Karpas-422 (cell line): Measurements from ENCODE around the gene DIP2C. TPM values are rescaled to one million over a fixed set of nuclear protein-coding genes. Genes with fewer than 3 reads are reported as not detected.

Experiments used
- DNase-seq: peaks from one replicate; pipeline ENCODE4 v3.0.0-alpha.2; 2015
- H2AFZ ChIP-seq: fragments of 200-600 bp; sonication (generic); 2 replicates; pipeline ENCODE4 v1.6.1; 2014; ENCODE audit warnings: antibody characterized with exemption, low read length, mixed read lengths
- H3K27ac ChIP-seq: fragments of 200-600 bp; sonication (generic); 2 replicates; pipeline ENCODE4 v1.5.1; 2014; ENCODE audit warnings: mild to moderate bottlenecking, low read length, moderate library complexity
- H3K27me3 ChIP-seq: fragments of 200-600 bp; sonication (generic); 2 replicates; pipeline ENCODE4 v1.6.1; 2014; ENCODE audit warnings: low read length, mixed read lengths
- H3K36me3 ChIP-seq: fragments of 200-600 bp; sonication (generic); 2 replicates; pipeline ENCODE4 v1.6.1; 2014; ENCODE audit warnings: low read length, mixed read lengths; ENCODE audit not compliant: insufficient read depth
- H3K4me1 ChIP-seq: fragments of 200-600 bp; sonication (generic); 2 replicates; pipeline ENCODE4 v1.6.1; 2014; ENCODE audit warnings: mild to moderate bottlenecking, low read length, mixed read lengths
- H3K4me2 ChIP-seq: fragments of 200-600 bp; sonication (generic); 2 replicates; pipeline ENCODE4 v1.6.1; 2014; ENCODE audit warnings: low read length, low read depth, mild to moderate bottlenecking; ENCODE audit not compliant: poor library complexity, severe bottlenecking
- H3K4me3 ChIP-seq: fragments of 200-600 bp; sonication (generic); 2 replicates; pipeline ENCODE4 v1.5.1; 2014; ENCODE audit warnings: mild to moderate bottlenecking, antibody characterized with exemption, low read length, mixed read lengths
- H3K79me2 ChIP-seq: fragments of 200-600 bp; sonication (generic); 2 replicates; pipeline ENCODE4 v1.6.1; 2014; ENCODE audit warnings: mild to moderate bottlenecking, low read length, mixed read lengths
- H3K9ac ChIP-seq: fragments of 200-600 bp; sonication (generic); 2 replicates; pipeline ENCODE4 v1.6.0; 2014; ENCODE audit warnings: low read length
- H3K9me2 ChIP-seq: fragments of 200-600 bp; sonication (generic), shearing (Covaris generic); replicated peaks from 2 replicates; pipeline ENCODE4 v1.6.0; 2014; ENCODE audit warnings: mild to moderate bottlenecking, low read length, moderate library complexity; ENCODE audit not compliant: insufficient read depth
- H3K9me3 ChIP-seq: fragments of 300-700, 200-600 bp; sonication (generic); 2 replicates; pipeline ENCODE4 v1.6.1; 2014; ENCODE audit warnings: low read length, mixed read lengths
- H4K20me1 ChIP-seq: fragments of 200-600 bp; sonication (generic); 2 replicates; pipeline ENCODE4 v1.6.1; 2014; ENCODE audit warnings: mild to moderate bottlenecking, antibody characterized with exemption, low read length, low read depth; ENCODE audit not compliant: insufficient read depth
- total RNA-seq: library from RNA; depleted of rRNA; stranded (reverse); fragments of >200 nt; shearing (Covaris generic); gene quantifications from 2 replicates; pipeline ENCODE4 v1.2.3, GENCODE V29; 2014; ENCODE audit warnings: low replicate concordance

Gene DIP2C
- total RNA-seq, 1 experiment from 2014 or later, result 0.11 TPM

DNA sequence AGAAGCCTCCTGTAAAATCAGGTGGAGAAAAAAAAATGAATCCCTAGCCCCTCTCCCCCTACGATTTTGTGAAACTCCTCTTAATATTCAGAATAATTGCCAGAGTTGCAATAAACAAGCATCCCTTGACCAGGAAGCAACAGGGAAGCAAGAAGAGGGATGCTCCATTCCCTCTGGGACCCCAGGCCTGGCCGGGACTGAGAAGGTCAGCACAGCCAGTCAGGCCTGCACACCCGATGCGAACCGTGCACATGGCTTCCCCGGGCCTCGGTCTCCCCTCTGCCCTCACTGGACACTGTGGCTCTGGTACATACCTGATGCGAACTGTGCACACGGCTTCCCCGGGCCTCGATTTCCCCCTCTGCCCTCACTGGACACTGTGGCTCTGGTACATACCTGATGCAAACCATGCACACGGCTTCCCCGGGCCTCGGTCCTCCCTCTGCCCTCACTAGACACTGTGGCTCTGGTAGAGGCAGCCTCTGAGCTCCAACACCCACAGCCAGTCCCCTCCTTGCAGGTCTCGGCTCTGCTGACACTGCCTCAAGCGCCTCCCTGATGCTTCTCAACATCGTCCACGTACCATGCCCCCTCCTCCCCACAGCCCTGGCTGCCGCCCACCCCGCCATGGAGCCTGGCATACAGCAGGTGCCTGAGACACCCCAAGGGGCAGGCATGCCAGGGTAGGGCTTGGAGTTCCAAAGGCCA is 138.6 kb downstream of the DIP2C start:
- H3K79me2 ChIP-seq, result no peaks in the 10 kb centered on the region
- H3K4me1 ChIP-seq, result no peaks in the 10 kb centered on the region
- H3K9me2 ChIP-seq, result no peaks in the 10 kb centered on the region
- H2AFZ ChIP-seq, result no peak overlapping the region
- H3K9me3 ChIP-seq, result no peaks in the 10 kb centered on the region
- no peak overlapping the region for H3K4me2 ChIP-seq
- no peak overlapping the region for H3K27ac ChIP-seq
- no peaks in the 10 kb centered on the region for H4K20me1 ChIP-seq
- no peaks in the 10 kb centered on the region for H3K36me3 ChIP-seq
- DNase-seq, result no peak
- no peak overlapping the region for H3K9ac ChIP-seq
- no peak overlapping the region for H3K4me3 ChIP-seq
- H3K27me3 ChIP-seq, result no peaks in the 10 kb centered on the region

GRCh38 chr10:549391-549790 is 140.1 kb downstream of the DIP2C start:
- H4K20me1 ChIP-seq, result no peaks in the 10 kb centered on the region
- H2AFZ ChIP-seq, result no peak overlapping the region
- H3K79me2 ChIP-seq, result no peaks in the 10 kb centered on the region
- H3K9me3 ChIP-seq, result no peaks in the 10 kb centered on the region
- H3K36me3 ChIP-seq, result no peaks in the 10 kb centered on the region
- no peak overlapping the region for H3K4me2 ChIP-seq
- H3K4me3 ChIP-seq, result no peak overlapping the region
- no peaks in the 10 kb centered on the region for H3K4me1 ChIP-seq
- no peak for DNase-seq
- no peak overlapping the region for H3K27ac ChIP-seq
- no peaks in the 10 kb centered on the region for H3K27me3 ChIP-seq
- H3K9me2 ChIP-seq, result no peaks in the 10 kb centered on the region
- no peak overlapping the region for H3K9ac ChIP-seq

DNA sequence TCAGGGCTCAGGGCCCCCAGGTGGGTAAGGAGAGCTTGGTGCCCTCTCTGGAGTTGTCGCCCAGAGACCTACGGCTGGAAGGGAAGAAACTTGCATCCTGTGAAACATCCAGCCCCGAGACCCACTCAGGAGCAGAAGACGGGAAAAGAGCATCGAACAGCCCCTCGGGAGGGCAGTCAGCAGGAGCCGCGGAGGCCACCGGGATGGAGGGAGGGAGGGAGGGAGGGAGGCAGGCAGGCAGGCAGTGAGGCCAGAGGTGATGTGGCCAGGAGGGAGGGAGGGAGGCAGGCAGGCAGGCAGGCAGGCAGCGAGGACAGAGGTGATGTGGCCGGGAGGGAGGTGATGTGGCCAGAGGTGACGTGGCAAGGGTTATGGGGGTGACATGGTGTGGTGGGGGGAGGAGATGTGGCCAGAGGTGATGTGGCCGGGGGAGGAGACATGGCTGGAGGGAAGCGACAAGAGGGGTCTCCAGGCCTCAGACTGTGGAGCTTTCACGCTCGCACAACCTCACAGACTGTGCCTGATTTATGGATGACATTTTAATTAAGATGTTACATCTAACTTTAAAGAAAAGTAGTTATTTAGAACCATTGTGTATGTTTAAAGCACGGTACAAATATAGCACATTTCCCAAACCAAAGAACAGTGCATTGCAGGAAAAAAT is 141.1 kb downstream of the DIP2C start:
- Histone ChIP-seq H3K27ac (no peak overlapping the region), H3K36me3 (no peaks in the 10 kb centered on the region), H3K79me2 (no peaks in the 10 kb centered on the region), H3K4me2 (no peak overlapping the region), H3K9me3 (no peaks in the 10 kb centered on the region), H3K27me3 (no peaks in the 10 kb centered on the region), H3K9me2 (no peaks in the 10 kb centered on the region), H2AFZ (no peak overlapping the region), H3K9ac (no peak overlapping the region), H4K20me1 (no peaks in the 10 kb centered on the region), H3K4me3 (no peak overlapping the region), H3K4me1 (no peaks in the 10 kb centered on the region)
- DNase-seq, result no peak

GRCh38 chr10:547591-548081 is 141.8 kb downstream of the DIP2C start:
- no peaks in the 10 kb centered on the region; the same call in 1 of the 2 replicates for H4K20me1 ChIP-seq
- DNase-seq, result no peak

GRCh38 chr10:546971-547590 is 142.4 kb downstream of the DIP2C start:
- no peaks in the 10 kb centered on the region for H3K36me3 ChIP-seq
- H3K27me3 ChIP-seq, result no peaks in the 10 kb centered on the region
- H4K20me1 ChIP-seq, result no peaks in the 10 kb centered on the region; the same call in 1 of the 2 replicates
- no peak overlapping the region for H3K27ac ChIP-seq
- H3K4me1 ChIP-seq, result peaks cover 7% of the 10 kb centered on the region
- no peak for DNase-seq
- no peaks in the 10 kb centered on the region for H3K9me3 ChIP-seq
- H2AFZ ChIP-seq, result no peak overlapping the region
- H3K4me2 ChIP-seq, result no peak overlapping the region
- no peak overlapping the region for H3K4me3 ChIP-seq
- no peak overlapping the region for H3K9ac ChIP-seq
- H3K79me2 ChIP-seq, result no peaks in the 10 kb centered on the region
- H3K9me2 ChIP-seq, result no peaks in the 10 kb centered on the region

More at GRCh38 chr10:547591-548081, 141.8 kb downstream of the DIP2C start:
- H3K4me3 ChIP-seq, result no peak overlapping the region
- no peak overlapping the region for H3K27ac ChIP-seq
- H3K9me3 ChIP-seq, result no peaks in the 10 kb centered on the region
- no peaks in the 10 kb centered on the region for H3K36me3 ChIP-seq
- no peaks in the 10 kb centered on the region for H3K79me2 ChIP-seq
- peaks cover 1% of the 10 kb centered on the region for H3K4me1 ChIP-seq
- no peak overlapping the region for H3K9ac ChIP-seq
- no peaks in the 10 kb centered on the region for H3K27me3 ChIP-seq
- no peak overlapping the region for H3K4me2 ChIP-seq
- no peak overlapping the region for H2AFZ ChIP-seq
- no peaks in the 10 kb centered on the region for H3K9me2 ChIP-seq

- Histone ChIP-seq H3K79me2 (no peaks in the 10 kb centered on the region), H3K27me3 (no peaks in the 10 kb centered on the region), H3K4me2 (no peak overlapping the region), H4K20me1 (peaks cover under 1% of the 10 kb centered on the region; the same call in 1 of the 2 replicates), H3K4me3 (no peak overlapping the region), H3K36me3 (no peaks in the 10 kb centered on the region), H3K4me1 (peaks cover 13% of the 10 kb centered on the region), H3K27ac (no peak overlapping the region), H3K9me3 (no peaks in the 10 kb centered on the region), H2AFZ (no peak overlapping the region), H3K9me2 (no peaks in the 10 kb centered on the region), H3K9ac (no peak overlapping the region)
- no peak for DNase-seq
Measured at GRCh38 chr10:546451-546850, 143.0 kb downstream of the DIP2C start.

DNA sequence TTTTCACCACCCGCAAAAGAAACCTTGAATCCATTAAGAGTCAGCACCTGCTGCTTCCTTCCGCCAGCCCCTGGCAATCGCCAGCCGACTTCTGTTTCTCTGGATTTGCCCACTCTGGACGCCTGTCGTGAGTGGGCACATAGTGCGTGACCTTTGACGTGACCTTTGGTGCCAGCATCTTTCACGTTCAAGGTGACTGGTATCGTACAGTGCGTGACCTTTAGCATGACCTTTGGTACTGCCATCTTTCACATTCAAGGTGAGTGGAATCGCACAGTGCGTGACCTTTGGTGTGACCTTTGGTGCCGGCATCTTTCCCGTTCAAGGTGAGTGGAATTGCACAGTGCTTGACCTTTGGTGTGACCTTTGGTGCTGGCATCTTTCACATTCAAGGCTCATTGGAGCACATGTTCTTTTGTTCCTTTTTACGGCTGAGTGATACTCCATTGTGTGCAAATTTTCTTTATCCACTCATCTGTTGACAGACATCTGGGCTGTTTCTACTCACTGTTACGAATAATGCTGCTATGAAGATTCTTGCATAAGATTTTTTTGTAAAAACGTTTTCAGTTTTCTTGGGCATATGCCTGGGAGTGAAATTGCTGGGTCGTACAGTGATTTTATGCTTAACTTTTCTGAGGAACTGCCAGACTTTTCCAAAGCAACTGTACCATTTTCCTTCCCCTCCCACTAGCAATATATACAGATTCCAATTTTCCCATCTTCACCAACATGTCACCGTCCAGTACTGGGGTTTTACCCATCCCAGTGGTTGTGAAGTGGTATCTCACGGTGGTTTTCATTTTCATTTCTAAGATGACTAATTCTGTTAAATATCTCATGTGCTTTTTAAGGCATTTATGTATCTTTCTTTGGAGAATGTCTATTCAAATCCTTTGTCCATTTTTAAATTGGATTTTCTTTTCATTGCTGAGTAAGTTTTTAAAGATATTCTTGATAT is 145.3 kb downstream of the DIP2C start:
- Histone ChIP-seq H3K4me1 (peaks cover 15% of the 10 kb centered on the region), H4K20me1 (peaks cover 3% of the 10 kb centered on the region; the same call in 1 of the 2 replicates), H3K27me3 (no peaks in the 10 kb centered on the region), H3K9ac (no peak overlapping the region), H3K4me2 (no peak overlapping the region), H3K4me3 (no peak overlapping the region), H3K9me2 (no peaks in the 10 kb centered on the region), H2AFZ (no peak overlapping the region), H3K9me3 (no peaks in the 10 kb centered on the region), H3K79me2 (no peaks in the 10 kb centered on the region), H3K27ac (no peak overlapping the region), H3K36me3 (no peaks in the 10 kb centered on the region)
- DNase-seq, result no peak
